HG03103 (cell line): ENCODE measurements around the gene TNFSF13B.
A peak's percentile ranks its signal among the peaks of the same experiment; 100 is the strongest.

Source experiments
- ATAC-seq: cut with Tn5 transposase; IDR thresholded peaks from one replicate; pipeline ENCODE4 v1.9.1; 2021; ENCODE audit warnings: low read depth; ENCODE audit not compliant: unreplicated experiment

The TNFSF13B gene

DNA sequence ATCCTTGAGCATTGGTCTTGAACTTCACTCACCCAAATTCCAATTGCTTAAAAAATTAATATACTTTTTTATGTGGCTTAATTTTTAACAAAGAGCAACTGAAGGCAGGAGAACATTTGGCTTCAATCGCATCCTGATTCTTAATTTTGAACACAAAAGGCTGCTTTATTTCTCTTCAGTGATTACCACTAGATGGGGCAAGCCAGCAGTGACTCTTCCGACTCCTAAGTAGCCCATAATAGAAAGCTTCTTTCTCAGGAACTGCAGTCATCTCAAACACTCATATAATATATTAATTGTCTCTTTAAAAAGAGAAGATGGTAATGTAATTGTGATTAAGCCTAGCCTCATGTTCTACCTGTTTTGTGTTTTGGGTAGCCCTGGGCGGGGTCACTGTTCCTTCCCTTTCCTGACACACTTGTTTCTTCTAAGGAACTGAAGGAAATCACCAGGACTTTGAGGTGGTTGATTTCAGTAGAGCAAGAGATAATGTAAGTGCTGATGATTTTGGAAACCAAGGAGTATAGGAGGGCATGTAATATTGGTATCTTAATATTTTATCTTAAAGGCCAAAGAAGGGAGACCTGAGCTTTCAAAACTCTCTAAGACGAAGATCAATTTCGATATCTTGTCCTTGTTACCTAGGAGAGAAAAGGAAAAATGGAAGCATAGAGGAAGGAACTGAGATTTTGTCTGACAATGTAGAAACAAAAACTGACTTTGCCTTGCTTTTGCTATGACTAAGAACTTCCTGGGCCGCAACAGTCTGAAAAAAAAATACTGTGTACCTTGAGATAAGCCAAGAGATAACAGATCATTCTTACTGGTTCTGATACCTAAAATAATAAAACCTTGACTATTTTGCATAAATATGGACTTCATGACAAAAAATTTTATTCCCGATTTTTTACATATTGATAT is 73.1 kb downstream of the TNFSF13B start:
- ATAC-seq, result peak; percentile 44

GRCh38 chr13:108345016-108345415 is 75.5 kb downstream of the TNFSF13B start:
- ATAC-seq, result no peak

- no peak for ATAC-seq
Measured at GRCh38 chr13:108346376-108346775, 76.9 kb downstream of the TNFSF13B start.

- ATAC-seq, result no peak
Measured at GRCh38 chr13:108349269-108349668, 79.8 kb downstream of the TNFSF13B start.

DNA sequence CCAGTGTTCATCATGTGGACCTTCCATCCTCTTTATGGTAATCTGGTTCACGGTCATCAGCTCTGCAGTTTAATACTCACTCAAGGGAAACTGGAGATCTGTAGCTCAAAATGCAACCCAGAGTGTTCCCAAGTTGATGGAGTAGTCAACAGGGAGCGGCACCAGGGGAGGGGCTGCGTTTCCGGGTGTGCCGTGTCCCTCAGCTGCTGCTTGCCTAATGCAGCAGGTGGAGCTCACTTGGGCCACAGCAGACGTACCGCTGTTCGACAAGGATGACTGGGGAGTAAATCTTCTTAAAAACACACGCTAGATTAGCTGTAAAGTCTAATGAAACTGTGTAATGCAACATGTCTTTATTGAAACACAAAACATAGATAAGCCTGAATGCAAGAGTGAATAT is 81.1 kb downstream of the TNFSF13B start:
- no peak for ATAC-seq

GRCh38 chr13:108352599-108352998 is 83.1 kb downstream of the TNFSF13B start:
- no peak for ATAC-seq

DNA sequence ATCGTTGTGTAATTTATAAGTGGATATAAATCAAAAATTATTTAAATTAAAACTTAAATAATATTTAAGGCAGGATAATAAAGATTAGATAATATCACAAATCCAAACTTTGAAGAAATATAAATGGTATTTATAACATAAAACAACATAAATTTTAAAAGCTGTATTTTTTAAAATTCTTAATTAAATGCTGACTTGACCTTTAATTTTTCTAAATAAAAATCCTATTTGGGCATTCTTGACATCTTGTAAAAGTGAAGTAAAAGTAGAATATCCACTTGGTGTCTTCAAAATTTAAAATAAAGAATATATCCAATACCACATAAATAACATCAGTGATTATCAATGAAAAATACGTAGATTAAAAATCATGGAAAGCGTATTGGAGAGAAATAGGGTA is 87.7 kb downstream of the TNFSF13B start:
- ATAC-seq, result no peak
